K562 (cell line): Measurements from ENCODE around the gene CDC23. TPM values are rescaled to one million over a fixed set of nuclear protein-coding genes. Genes with fewer than 3 reads are reported as not detected.
A peak's percentile ranks its signal among the peaks of the same experiment; 100 is the strongest.

ENCODE experiments used
- ARID2 ChIP-seq: fragments of 450-650 bp; IDR thresholded peaks from 2 replicates; pipeline ENCODE4 v1.6.1; 2017; ENCODE audit warnings: antibody characterized with exemption, mild to moderate bottlenecking
- DPF2 ChIP-seq: fragments of 450-650 bp; IDR thresholded peaks from 2 replicates; pipeline ENCODE4 v1.6.1; 2016
- EGR1 ChIP-seq: fragments of 450-650 bp; conservative IDR thresholded peaks from 2 replicates; pipeline ENCODE4 v1.6.1; 2017; ENCODE audit warnings: mild to moderate bottlenecking
- HDAC8 ChIP-seq: fragments of 450-650 bp; IDR thresholded peaks from 2 replicates; pipeline ENCODE4 v1.6.1; 2016; ENCODE audit warnings: mild to moderate bottlenecking, missing genetic modification characterization, moderate library complexity, missing compliant biosample characterization
- KLF16 ChIP-seq: IDR thresholded peaks from 2 replicates; pipeline ENCODE4 v1.6.1; 2016; ENCODE audit warnings: antibody characterized with exemption
- PTTG1 ChIP-seq: fragments of 450-650 bp; IDR thresholded peaks from 2 replicates; pipeline ENCODE4 v1.6.1; 2016; ENCODE audit warnings: low read depth, mild to moderate bottlenecking, missing genetic modification characterization, missing compliant biosample characterization
- SIRT6 ChIP-seq: IDR thresholded peaks from one replicate; pipeline ENCODE4 v1.6.1; 2012; ENCODE audit warnings: low read depth, mild to moderate bottlenecking, control low read depth, inconsistent platforms, low read length, moderate library complexity
- TAF15 ChIP-seq: fragments of 200-400 bp; formaldehyde crosslinking; IDR thresholded peaks from 2 replicates; pipeline ENCODE4 v1.6.1; 2017; ENCODE audit warnings: mild to moderate bottlenecking, low read depth, low read length, moderate library complexity
- ZBTB1 ChIP-seq: sonication (generic); formaldehyde crosslinking; IDR thresholded peaks from 2 replicates; pipeline ENCODE4 v1.8.1; 2023; ENCODE audit warnings: missing genetic modification reagents, low read depth, mild to moderate bottlenecking, borderline replicate concordance
- ZBTB7A ChIP-seq: IDR thresholded peaks from 2 replicates; pipeline ENCODE4 v1.6.1; 2011; ENCODE audit warnings: low read depth, mild to moderate bottlenecking, low read length, moderate library complexity, borderline replicate concordance; ENCODE audit not compliant: control insufficient read depth
- ZNF184 ChIP-seq: sonication (generic); formaldehyde crosslinking; IDR thresholded peaks from 2 replicates; pipeline ENCODE4 v1.5.0; 2020; ENCODE audit warnings: missing genetic modification reagents
- ZNF311 ChIP-seq: fragments of 250-450 bp; sonication (Bioruptor Pico); IDR thresholded peaks from 2 replicates; pipeline ENCODE4 v1.4.0; 2020; ENCODE audit warnings: mild to moderate bottlenecking, moderate library complexity
- ZNF431 ChIP-seq: sonication (generic); formaldehyde crosslinking; IDR thresholded peaks from 2 replicates; pipeline ENCODE4 v1.8.0; 2022; ENCODE audit warnings: mild to moderate bottlenecking, missing genetic modification reagents
- ZNF436 ChIP-seq: fragments of 250-450, 450-650 bp; sonication (Bioruptor Pico); formaldehyde crosslinking; IDR thresholded peaks from 2 replicates; pipeline ENCODE4 v1.7.0; 2020; ENCODE audit warnings: mild to moderate bottlenecking
- ZNF551 ChIP-seq: fragments of 250-450 bp; sonication (Bioruptor Pico); IDR thresholded peaks from 2 replicates; pipeline ENCODE4 v1.5.0; 2021; ENCODE audit warnings: mild to moderate bottlenecking, moderate library complexity
- polyA plus RNA-seq, 8 experiments: library from polyadenylated mRNA; depleted of rRNA in 4 of 8; stranded (reverse) in 5 of 8; unstranded in 3 of 8; fragments of >200 nt; fragmentation: Nextera tagmentation in 2 of 8; fragmentation: Illumina TruSeq in 1 of 8; extraction: Ambion mirVana in 2 of 8; extraction: Trizol in 1 of 8; gene quantifications; 2 replicates each; pipeline versions ENCODE4 v1.2.1 to v1.2.3, GENCODE V29; 2011 to 2014; ENCODE audit warnings: inconsistent platforms in 1 of 8, missing spikeins in 1 of 8
- total RNA-seq, 7 experiments: library from RNA; depleted of rRNA in 6 of 7; stranded (reverse); fragments of >200 nt in 6 of 7; fragmentation: Illumina TruSeq in 2 of 7; extraction: Trizol in 2 of 7; gene quantifications; 2 replicates each; pipeline versions ENCODE4 v1.2.1 to v1.2.3, GENCODE V29; 2011 to 2021; ENCODE audit warnings: low replicate concordance in 1 of 7
- TF ChIP-seq, protein P1 (sequence below), 2 experiments: fragments of 450-650 bp; conservative IDR thresholded peaks; 2 replicates each; pipeline ENCODE4 v1.6.1; 2017; ENCODE audit warnings: mild to moderate bottlenecking in 2 of 2, moderate library complexity in 2 of 2
- TF ChIP-seq, protein P2 (sequence below), 2 experiments: fragments of 450-650 bp in 1 of 2; sonication (generic) in 1 of 2; formaldehyde crosslinking in 1 of 2; IDR thresholded peaks in 1 of 2; conservative IDR thresholded peaks in 1 of 2; 2 replicates each; pipeline versions ENCODE4 v1.6.1 to v1.8.1; 2016 to 2023; ENCODE audit warnings: mild to moderate bottlenecking in 2 of 2, moderate library complexity in 2 of 2, inconsistent platforms in 1 of 2, missing genetic modification reagents in 1 of 2
- TF ChIP-seq, protein P3 (sequence below): fragments of 450-650 bp; IDR thresholded peaks from 2 replicates; pipeline ENCODE4 v1.6.1; 2016; ENCODE audit warnings: low read depth

CDC23 gene
- total and polyA plus RNA-seq, 9 of the 15 experiments (the other 6 are each of a cell fraction or from before 2014, with no cell fraction given), result 34.5 to 157 (median 65.5) TPM

DNA sequence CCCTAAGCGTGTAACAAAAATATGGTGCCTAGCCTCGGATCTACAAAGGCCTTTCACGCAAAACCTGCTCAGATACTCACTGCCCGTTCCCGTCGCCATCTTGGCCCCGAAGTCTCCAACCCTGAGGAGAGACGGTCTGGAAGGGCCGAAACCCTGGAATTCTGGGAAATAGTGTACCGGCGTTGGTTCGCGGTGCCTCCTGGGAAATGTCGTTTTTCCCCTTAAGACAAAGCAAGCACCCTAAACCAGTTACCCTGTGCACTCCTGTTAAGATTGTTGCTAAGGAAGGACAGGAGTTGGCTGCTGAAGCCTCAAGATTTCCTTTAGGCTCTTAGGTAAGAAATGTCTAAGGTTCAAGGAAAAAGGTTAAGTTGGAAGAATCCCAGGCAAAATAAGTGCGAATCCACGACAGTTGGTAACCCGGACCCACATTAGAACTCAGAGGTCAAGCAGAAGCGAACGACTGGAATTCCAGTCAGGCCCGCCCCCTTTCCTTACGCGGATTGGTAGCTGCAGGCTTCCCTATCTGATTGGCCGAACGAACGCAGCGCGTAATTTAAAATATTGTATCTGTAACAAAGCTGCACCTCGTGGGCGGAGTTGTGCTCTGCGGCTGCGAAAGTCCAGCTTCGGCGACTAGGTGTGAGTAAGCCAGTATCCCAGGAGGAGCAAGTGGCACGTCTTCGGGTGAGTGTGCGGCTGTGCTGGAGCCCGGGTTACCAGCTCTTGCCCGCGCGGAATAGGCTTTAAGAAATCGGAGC lies 34.4 kb downstream of the CDC23 start, which contains the start of the genes BRD8 and KIF20A (continued):
- TF ChIP-seq, protein P1, sequence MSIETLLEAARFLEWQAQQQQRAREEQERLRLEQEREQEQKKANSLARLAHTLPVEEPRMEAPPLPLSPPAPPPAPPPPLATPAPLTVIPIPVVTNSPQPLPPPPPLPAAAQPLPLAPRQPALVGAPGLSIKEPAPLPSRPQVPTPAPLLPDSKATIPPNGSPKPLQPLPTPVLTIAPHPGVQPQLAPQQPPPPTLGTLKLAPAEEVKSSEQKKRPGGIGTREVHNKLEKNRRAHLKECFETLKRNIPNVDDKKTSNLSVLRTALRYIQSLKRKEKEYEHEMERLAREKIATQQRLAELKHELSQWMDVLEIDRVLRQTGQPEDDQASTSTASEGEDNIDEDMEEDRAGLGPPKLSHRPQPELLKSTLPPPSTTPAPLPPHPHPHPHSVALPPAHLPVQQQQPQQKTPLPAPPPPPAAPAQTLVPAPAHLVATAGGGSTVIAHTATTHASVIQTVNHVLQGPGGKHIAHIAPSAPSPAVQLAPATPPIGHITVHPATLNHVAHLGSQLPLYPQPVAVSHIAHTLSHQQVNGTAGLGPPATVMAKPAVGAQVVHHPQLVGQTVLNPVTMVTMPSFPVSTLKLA (conservative IDR thresholded peaks at IDR 0.05), result peak; percentile 94 to 98
- no peak for TF ChIP-seq ZBTB1 (CRISPR knock-in tag)
- no peak for TF ChIP-seq PTTG1 (tag)
- TF ChIP-seq, protein P2, sequence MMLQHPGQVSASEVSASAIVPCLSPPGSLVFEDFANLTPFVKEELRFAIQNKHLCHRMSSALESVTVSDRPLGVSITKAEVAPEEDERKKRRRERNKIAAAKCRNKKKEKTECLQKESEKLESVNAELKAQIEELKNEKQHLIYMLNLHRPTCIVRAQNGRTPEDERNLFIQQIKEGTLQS (IDR thresholded peaks at IDR 0.05), result no peak
- TF ChIP-seq, protein P2 (CRISPR knock-in tag; conservative IDR thresholded peaks at IDR 0.05), result 0 out of 2 replicates have a peak, but pooled peaks have one; percentile 34
- TF ChIP-seq EGR1, result peak; percentile 83
- no peak for TF ChIP-seq DPF2
- no peak for TF ChIP-seq SIRT6
- TF ChIP-seq ZNF551 (CRISPR knock-in tag), result no peak
- TF ChIP-seq ZBTB7A, result no peak
- no peak for TF ChIP-seq ARID2
- no peak; the same call in 1 of the 2 replicates for TF ChIP-seq ZNF431 (CRISPR knock-in tag)
- TF ChIP-seq ZNF311 (CRISPR knock-in tag), result no peak
- TF ChIP-seq ZNF436 (CRISPR knock-in tag), result no peak
- TF ChIP-seq TAF15, result no peak
- TF ChIP-seq, protein P3, sequence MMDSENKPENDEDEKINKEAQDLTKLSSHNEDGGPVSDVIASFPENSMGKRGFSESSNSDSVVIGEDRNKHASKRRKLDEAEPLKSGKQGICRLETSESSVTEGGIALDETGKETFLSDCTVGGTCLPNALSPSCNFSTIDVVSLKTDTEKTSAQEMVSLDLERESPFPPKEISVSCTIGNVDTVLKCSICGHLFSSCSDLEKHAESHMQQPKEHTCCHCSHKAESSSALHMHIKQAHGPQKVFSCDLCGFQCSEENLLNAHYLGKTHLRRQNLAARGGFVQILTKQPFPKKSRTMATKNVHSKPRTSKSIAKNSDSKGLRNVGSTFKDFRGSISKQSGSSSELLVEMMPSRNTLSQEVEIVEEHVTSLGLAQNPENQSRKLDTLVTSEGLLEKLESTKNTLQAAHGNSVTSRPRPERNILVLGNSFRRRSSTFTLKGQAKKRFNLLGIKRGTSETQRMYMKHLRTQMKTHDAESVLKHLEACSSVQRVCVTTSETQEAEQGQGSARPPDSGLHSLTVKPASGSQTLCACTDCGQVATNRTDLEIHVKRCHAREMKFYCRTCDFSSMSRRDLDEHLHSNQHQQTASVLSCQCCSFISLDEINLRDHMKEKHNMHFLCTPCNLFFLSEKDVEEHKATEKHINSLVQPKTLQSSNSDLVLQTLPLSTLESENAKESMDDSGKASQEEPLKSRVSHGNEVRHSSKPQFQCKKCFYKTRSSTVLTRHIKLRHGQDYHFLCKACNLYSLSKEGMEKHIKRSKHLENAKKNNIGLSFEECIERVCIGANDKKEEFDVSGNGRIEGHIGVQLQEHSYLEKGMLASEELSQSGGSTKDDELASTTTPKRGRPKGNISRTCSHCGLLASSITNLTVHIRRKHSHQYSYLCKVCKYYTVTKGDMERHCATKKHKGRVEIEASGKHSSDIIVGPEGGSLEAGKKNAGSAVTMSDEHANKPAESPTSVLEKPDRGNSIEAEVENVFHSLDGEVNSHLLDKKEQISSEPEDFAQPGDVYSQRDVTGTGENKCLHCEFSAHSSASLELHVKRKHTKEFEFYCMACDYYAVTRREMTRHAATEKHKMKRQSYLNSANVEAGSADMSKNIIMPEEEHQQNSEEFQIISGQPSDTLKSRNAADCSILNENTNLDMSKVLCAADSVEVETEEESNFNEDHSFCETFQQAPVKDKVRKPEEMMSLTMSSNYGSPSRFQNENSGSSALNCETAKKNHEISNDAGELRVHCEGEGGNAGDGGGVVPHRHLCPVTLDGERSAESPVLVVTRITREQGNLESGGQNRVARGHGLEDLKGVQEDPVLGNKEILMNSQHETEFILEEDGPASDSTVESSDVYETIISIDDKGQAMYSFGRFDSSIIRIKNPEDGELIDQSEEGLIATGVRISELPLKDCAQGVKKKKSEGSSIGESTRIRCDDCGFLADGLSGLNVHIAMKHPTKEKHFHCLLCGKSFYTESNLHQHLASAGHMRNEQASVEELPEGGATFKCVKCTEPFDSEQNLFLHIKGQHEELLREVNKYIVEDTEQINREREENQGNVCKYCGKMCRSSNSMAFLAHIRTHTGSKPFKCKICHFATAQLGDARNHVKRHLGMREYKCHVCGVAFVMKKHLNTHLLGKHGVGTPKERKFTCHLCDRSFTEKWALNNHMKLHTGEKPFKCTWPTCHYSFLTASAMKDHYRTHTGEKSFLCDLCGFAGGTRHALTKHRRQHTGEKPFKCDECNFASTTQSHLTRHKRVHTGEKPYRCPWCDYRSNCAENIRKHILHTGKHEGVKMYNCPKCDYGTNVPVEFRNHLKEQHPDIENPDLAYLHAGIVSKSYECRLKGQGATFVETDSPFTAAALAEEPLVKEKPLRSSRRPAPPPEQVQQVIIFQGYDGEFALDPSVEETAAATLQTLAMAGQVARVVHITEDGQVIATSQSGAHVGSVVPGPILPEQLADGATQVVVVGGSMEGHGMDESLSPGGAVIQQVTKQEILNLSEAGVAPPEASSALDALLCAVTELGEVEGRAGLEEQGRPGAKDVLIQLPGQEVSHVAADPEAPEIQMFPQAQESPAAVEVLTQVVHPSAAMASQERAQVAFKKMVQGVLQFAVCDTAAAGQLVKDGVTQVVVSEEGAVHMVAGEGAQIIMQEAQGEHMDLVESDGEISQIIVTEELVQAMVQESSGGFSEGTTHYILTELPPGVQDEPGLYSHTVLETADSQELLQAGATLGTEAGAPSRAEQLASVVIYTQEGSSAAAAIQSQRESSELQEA, result no peak
- no peak for TF ChIP-seq KLF16
- no peak for TF ChIP-seq HDAC8
- TF ChIP-seq ZNF184, result no peak
